RWPE2 (cell line): Measurements from ENCODE around the gene TSPYL2.

Experiments used
- ATAC-seq: fragments of 200-7000 bp; cut with Tn5 transposase; 3 replicates; pipeline ENCODE4 v1.9.1; 2021; ENCODE audit warnings: low read depth
- DNase-seq: peaks from one replicate; pipeline ENCODE4 v3.0.0-alpha.2; 2020; ENCODE audit warnings: low spot score
- H3K27ac ChIP-seq: fragments of 450-650 bp; 2 replicates; pipeline ENCODE4 v1.5.1; 2017; ENCODE audit warnings: mild to moderate bottlenecking; ENCODE audit not compliant: poor library complexity, severe bottlenecking
- H3K27me3 ChIP-seq: fragments of 250-450 bp; sonication (Bioruptor Pico); 2 replicates; pipeline ENCODE4 v1.5.1; 2021; ENCODE audit warnings: mild to moderate bottlenecking, moderate library complexity; ENCODE audit not compliant: insufficient read depth, poor library complexity, severe bottlenecking
- H3K36me3 ChIP-seq: fragments of 250-450 bp; sonication (Bioruptor Pico); 2 replicates; pipeline ENCODE4 v1.5.1; 2020; ENCODE audit warnings: low read depth, mild to moderate bottlenecking, moderate library complexity
- H3K4me1 ChIP-seq: fragments of 250-450 bp; sonication (Bioruptor Pico); 2 replicates; pipeline ENCODE4 v1.5.1; 2021; ENCODE audit warnings: mild to moderate bottlenecking, moderate library complexity; ENCODE audit not compliant: insufficient read depth, poor library complexity, severe bottlenecking
- H3K4me3 ChIP-seq: fragments of 250-450 bp; sonication (Bioruptor Pico); 2 replicates; pipeline ENCODE4 v1.5.1; 2021; ENCODE audit warnings: mild to moderate bottlenecking, moderate library complexity; ENCODE audit not compliant: severe bottlenecking
- H3K9me3 ChIP-seq: fragments of 250-450 bp; sonication (Bioruptor Pico); 2 replicates; pipeline ENCODE4 v1.5.1; 2021; ENCODE audit warnings: mild to moderate bottlenecking, moderate library complexity; ENCODE audit not compliant: severe bottlenecking
- TF ChIP-seq, protein P1 (sequence below): fragments of 450-650 bp; IDR thresholded peaks from one replicate; pipeline ENCODE4 v1.5.1; 2017; ENCODE audit warnings: mild to moderate bottlenecking, moderate library complexity; ENCODE audit not compliant: poor library complexity, severe bottlenecking

Gene TSPYL2

DNA sequence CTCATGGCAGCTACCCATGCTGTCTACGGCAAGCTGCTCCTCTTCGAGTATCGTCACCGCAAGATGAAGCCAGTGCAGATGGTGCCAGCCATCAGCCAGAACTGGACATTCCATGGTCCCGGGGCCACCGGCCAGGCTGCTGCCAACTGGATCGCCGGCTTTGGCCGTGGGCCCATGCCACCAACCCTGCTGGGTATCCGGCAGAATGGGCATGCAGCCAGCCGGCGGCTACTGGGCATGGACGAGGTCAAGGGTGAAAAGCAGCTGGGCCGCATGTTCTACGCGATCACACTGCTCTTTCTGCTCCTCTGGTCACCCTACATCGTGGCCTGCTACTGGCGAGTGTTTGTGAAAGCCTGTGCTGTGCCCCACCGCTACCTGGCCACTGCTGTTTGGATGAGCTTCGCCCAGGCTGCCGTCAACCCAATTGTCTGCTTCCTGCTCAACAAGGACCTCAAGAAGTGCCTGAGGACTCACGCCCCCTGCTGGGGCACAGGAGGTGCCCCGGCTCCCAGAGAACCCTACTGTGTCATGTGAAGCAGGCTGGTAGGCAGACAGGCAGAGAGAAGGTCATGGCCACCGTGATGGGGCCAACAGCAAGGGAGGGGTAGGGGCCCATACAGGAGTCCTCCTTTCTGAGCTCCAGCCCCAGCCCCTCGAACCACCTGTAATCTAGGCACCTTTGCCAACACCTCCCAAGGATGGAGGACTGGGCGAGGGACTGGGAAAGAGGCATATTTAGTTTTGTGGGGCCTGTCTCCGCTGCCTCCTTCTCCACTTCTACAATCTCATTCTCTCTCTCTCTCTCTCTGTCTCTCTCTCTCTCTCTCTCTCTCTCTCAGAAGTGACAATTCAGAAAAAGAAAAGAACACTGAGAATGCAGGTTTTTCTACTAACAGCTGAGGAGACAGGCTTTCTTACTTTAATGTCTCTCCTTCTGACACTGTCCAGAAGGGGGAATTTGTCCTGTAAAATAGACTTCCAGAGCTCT lies 4.7 kb upstream of the TSPYL2 start:
- Histone ChIP-seq H3K27me3 (no peaks in the 10 kb centered on the region), H3K9me3 (no peaks in the 10 kb centered on the region), H3K4me1 (peaks cover 2% of the 10 kb centered on the region), H3K36me3 (no peaks in the 10 kb centered on the region), H3K27ac (no peak overlapping the region), H3K4me3 (no peak overlapping the region)
- ATAC-seq (no peak), DNase-seq (no peak)
- TF ChIP-seq, protein P1, sequence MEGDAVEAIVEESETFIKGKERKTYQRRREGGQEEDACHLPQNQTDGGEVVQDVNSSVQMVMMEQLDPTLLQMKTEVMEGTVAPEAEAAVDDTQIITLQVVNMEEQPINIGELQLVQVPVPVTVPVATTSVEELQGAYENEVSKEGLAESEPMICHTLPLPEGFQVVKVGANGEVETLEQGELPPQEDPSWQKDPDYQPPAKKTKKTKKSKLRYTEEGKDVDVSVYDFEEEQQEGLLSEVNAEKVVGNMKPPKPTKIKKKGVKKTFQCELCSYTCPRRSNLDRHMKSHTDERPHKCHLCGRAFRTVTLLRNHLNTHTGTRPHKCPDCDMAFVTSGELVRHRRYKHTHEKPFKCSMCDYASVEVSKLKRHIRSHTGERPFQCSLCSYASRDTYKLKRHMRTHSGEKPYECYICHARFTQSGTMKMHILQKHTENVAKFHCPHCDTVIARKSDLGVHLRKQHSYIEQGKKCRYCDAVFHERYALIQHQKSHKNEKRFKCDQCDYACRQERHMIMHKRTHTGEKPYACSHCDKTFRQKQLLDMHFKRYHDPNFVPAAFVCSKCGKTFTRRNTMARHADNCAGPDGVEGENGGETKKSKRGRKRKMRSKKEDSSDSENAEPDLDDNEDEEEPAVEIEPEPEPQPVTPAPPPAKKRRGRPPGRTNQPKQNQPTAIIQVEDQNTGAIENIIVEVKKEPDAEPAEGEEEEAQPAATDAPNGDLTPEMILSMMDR, result no peak

DNA sequence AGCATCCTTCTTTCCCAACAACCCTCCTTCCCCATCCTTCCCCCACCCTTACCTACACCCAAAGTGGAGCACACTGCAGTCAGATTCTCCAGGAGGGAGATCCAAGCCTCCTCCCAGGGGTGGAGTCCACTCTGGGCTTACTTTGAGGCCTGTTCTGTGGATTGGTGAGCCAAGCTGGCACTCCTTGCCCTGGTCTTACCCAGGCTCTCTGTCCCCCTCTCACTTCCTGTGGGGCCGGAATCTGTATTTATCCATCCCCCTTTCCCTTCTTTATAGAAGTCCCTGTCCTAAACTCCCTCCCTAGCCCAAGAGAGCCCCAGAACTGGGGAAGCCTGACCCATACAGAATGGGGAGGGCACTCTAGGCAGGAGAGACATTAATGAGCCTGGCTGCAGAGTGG lies 3.2 kb upstream of the TSPYL2 start:
- H3K27me3 ChIP-seq, result no peaks in the 10 kb centered on the region
- H3K4me3 ChIP-seq, result no peak overlapping the region
- no peaks in the 10 kb centered on the region for H3K9me3 ChIP-seq
- TF ChIP-seq, protein P1, result no peak
- peaks cover 5% of the 10 kb centered on the region; the same call in 1 of the 2 replicates for H3K36me3 ChIP-seq
- DNase-seq, result no peak
- H3K27ac ChIP-seq, result no peak overlapping the region
- H3K4me1 ChIP-seq, result no peaks in the 10 kb centered on the region
- ATAC-seq, result no peak

DNA sequence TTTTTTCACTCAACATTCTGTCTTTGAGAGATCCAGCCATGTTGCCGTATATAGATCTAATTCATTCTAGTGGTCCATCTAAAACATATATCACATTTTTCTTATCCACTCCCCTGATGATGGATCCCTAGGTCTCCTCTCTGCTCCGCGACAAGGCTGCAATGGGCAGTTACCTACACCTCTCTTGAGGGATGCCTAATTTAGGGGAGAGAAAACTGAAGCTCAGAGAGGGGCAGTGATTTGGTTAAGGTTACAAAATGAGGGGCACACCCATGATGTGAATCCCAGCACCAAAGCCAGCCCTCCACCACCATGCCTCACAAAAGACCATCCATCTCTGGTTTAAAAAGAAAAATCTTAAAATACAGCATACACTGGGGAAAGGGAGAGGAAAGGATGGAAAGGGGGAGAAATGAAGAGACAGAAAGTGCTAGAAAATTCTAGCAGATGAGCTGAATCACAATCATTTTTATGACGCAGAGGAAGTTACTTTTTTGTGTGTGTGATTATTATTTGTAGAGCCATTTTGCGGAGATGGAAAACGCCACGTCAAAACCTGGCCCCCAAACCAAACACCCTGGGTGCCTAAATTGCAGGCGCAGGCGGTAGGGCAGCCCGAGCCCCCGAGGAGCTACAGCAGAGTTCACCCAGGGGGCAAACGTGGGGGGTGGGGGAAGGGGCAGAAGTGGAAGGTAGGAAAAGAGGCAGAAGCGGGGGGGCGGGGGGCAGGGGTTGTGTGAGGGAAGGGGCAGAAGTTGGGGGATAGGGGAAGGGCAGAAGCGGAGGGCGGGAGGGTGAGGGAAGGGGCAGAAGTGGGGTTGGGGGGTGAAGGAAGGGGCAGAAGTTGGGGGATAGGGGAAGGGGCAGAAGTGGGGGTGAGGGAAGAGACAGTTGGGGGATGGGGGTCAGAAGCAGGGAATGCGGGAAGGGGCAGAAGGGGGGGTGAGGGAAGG lies 1.3 kb upstream of the TSPYL2 start:
- no peak for ATAC-seq
- TF ChIP-seq, protein P1, result no peak
- peak overlapping the region; percentile 38 for H3K27ac ChIP-seq
- no peak overlapping the region for H3K4me3 ChIP-seq
- H3K36me3 ChIP-seq, result peaks cover 24% of the 10 kb centered on the region
- DNase-seq, result no peak
- H3K4me1 ChIP-seq, result no peaks in the 10 kb centered on the region
- no peaks in the 10 kb centered on the region for H3K27me3 ChIP-seq
- no peaks in the 10 kb centered on the region for H3K9me3 ChIP-seq

DNA sequence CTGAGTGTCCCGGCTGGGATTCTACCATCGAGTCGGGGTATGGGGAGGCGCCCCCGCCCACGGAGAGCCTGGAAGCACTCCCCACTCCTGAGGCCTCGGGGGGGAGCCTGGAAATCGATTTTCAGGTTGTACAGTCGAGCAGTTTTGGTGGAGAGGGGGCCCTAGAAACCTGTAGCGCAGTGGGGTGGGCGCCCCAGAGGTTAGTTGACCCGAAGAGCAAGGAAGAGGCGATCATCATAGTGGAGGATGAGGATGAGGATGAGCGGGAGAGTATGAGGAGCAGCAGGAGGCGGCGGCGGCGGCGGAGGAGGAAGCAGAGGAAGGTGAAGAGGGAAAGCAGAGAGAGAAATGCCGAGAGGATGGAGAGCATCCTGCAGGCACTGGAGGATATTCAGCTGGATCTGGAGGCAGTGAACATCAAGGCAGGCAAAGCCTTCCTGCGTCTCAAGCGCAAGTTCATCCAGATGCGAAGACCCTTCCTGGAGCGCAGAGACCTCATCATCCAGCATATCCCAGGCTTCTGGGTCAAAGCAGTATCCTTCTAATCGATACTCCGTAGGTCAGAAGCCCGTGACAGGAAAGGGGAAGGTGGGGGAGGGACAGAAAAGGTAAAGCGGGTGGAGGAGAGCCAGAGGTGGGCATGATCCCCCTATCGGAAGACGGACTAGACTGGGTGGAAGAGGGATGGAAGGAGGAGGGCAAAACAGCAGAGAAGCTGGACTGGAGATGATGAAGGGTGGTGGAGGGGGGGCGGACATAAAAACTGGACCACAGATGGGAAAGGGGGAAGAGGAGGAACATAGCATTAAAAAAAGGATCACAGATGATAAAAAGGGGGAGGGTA lies 828 bp downstream of the TSPYL2 start:
- Histone ChIP-seq H3K36me3 (peaks cover 28% of the 10 kb centered on the region), H3K4me1 (no peaks in the 10 kb centered on the region), H3K27ac (peak overlapping the region; percentile 38), H3K9me3 (no peaks in the 10 kb centered on the region), H3K27me3 (no peaks in the 10 kb centered on the region), H3K4me3 (peak overlapping the region; percentile 60)
- TF ChIP-seq, protein P1, result no peak
- DNase-seq (no peak), ATAC-seq (no peak; the same call in 2 of the 3 replicates)
